ENCODE results near the gene FOXJ2.
"Not testable (repeated sequence)": the region's sequence is repeated elsewhere in the genome, so short reads cannot be mapped to it uniquely, and the experiment has no call there.

FOXJ2 gene

DNA sequence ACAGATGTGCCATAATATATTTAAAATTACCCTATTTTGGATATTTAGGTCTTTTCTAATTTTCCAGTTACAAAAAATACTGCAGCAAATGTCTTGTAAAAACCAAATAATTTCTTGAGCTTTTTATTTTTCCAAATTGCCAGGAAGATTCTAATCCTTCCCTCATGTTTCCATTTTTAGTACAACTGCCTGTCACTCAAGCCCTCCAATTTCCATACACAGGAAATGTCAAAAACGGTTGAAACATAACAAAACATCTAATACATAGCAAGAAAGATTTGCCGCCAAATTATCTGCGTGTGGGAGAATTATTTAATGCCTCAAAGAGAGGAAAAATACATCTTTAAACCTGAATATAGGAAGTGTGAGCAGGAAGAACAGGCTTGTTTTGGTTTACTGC, 2.3 kb upstream of the FOXJ2 start:
- DNase-seq (ENCODE audit: low spot score), result no peak

DNA sequence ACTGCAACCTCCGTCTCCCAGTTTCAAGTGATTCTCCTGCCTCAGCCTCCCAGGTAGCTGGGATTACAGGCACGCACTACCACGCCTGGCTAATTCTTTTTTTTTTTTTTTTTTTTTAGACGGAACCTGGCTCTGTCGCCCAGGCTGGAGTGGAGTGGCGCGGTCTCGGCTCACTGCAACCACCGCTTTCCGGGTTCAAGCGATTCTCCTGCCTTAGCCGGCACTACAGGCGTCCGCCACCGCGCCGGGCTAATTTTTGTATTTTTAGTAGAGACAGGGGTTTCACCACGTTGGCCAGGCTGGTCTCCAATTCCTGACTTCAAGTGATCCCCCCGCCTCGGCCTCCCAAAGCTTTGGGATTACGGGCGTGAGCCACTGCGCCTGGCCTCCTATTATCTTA, 1.5 kb upstream of the FOXJ2 start:
- DNase-seq (ENCODE audit: low spot score), result not testable (repeated sequence)

DNA sequence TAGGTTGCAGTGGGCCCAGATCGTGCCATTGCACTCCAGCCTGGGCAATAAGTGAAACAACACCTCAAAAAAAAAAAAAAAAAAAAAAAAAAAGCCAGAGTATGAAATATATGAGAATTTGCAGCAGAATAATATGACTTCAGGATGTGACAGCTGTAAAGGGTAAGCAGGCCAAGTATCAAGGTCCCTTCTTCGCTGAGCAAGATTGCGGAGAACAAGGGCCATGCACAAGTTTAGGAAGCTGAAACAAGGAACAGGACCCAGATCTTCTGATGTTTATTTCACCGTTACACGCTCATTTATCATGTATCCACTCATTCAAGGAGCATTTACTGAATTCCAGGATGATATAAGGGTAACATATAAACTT, 659 bp upstream of the FOXJ2 start:
- DNase-seq (ENCODE audit: low spot score), result no peak

DNA sequence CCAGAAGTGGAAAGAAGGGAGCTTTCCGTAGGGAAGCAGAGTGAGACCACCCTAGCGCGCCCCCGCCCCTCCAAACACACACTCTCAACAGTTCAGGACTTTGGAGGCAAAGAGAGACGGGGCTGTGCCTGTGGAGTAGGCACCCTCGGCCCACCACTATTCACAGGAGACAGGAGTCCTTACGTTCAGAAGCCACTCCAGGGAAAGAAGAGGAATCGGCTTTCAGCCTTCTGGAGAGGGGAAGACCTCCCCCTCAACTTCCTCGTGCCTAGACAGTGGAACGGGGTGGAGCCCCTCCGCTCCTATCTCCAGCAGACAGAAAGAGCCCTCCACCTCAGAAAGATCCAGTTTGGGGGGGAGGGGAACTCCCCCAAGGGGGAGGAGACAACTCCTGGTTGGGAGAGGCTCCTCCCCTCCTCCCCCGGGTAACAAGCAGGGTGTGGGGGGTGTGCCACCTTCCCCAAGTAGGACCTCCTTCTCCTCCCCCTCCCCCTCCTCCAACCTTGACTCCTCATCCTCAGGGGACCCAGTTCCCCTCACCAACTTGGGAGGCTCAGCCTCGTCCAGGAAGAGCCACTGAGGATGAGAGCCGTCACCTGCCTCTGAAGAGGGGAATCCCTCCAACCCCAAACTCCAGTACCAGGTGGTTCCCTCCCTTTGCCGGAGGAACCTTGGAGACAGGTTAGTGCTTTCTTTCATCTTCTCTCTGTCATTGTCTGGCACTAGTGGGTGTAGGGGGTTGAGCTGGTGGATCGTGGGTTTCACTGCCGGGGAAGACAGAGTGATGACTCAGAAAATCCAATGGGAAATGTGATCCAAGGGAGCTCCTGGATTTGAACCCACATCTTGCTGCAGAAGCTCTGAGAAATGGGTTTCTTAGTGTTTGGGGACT, 883 bp downstream of the FOXJ2 start:
- DNase-seq (ENCODE audit: low spot score), result peak; percentile 46

DNA sequence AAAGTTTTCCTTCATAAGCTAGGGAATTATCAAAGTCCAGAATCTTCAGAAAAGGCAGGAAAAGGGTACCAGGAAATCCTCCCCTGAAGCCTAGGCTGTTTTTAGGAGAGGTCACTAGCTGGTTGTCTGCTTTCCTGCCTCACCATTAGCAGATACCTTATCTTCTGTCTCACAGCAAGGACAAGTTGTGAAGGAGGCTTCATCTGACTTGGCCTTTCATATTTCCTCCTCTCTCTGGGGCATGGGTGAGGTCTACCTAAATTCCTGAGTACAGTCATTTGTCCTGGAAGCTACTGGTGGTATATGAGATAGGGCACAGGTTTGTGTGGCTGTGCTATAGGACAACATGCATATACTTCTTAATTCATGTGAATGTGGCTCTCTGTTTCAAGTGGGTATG, 2.3 kb downstream of the FOXJ2 start:
- no peak for DNase-seq (ENCODE audit: low spot score)

DNA sequence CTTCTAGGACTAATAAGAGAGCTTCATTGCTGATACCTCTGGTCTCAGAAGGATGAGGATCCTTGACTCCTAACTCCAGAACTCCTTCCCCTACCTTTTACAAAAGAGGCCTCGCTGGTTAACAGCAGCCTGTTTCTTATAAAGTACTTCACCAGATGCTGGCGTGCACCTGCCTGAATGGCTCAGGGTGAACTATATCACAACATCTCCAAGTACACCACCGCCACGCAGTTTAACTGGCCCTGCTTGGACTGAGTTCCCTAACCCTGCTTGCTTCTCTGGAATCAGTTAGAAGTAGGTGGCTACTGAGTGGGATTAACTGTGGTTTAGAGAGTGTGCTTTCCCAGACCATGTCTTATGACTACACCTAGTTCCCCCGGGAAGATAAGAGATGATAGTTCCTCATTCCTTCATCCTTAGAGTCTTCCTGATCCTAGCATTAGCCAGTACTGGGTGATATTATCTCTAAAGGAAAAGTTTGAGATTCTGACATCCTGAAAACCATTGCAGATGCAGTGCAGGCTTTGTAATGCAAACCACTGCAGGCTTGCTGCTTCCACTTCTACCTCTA, 3.0 kb downstream of the FOXJ2 start:
- DNase-seq (ENCODE audit: low spot score), result no peak

DNA sequence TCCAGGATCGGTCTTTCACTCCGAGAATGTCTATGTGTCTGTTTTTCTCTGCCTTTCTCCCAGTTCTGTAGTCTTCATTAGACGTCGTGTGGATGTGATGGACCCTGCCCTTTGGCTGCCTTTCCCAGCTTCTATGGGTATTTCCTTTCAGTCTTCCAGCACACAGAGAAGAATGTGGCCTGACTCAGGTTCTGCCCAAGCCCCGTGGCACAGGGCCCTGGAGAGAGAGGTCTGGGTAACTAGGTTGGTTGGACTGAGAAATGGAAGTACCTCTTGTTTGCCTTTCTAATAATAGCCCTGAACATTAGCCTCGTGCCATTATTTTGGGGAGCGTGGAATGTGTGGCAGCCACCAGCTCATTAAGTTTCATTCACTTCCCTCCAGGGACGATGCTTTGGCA, 3.8 kb downstream of the FOXJ2 start:
- DNase-seq (ENCODE audit: low spot score), result no peak

DNA sequence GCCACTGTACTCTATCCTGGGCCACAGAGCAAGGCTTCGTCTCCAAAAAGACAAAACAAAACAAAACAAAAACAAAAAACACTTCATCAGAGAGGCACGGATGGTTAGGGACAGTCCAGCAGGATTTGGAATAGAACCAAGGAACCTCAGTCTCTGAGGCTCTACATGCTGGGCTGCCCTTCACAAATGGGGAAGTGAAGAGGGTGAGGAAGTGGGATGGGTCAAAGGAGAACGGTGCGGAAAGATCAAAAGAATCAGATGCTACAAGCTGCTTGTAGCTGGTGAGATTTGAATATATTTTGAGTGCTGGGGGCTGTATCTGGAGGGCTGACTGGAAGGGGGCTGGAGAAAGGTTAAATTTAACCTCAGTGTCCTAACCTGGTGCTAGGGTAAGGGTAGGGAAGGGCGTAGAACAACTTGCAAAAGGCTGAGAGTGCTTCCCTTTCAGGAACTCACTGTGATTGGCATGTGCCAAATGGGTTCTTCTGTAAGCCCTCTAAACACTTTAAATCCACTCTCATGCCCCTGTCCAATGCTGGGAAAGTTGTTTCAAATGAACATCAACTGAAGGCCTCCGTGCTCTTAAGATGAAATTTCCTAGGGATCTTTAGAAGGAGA, 4.6 kb downstream of the FOXJ2 start:
- DNase-seq (ENCODE audit: low spot score), result no peak

DNA sequence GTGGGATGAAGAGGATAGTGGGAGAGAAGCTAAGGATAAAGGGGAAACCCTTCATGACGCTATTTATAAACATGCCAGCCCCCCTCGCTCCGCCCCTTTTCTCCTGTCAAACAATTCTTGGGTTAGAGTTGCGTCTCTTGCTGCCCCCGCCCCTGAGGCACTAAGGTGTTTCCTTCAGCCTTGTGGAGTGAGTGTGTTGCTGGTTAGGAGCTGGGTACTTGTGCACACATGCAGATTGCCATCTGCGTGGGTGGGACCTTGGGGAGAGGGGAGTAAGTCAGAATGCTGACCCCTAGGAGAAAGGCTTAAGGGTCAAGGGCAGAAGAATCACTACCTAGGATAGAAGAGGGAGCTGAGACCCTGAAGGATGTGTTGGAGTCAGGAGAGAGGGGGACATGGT, 5.4 kb downstream of the FOXJ2 start:
- DNase-seq (ENCODE audit: low spot score), result no peak

DNA sequence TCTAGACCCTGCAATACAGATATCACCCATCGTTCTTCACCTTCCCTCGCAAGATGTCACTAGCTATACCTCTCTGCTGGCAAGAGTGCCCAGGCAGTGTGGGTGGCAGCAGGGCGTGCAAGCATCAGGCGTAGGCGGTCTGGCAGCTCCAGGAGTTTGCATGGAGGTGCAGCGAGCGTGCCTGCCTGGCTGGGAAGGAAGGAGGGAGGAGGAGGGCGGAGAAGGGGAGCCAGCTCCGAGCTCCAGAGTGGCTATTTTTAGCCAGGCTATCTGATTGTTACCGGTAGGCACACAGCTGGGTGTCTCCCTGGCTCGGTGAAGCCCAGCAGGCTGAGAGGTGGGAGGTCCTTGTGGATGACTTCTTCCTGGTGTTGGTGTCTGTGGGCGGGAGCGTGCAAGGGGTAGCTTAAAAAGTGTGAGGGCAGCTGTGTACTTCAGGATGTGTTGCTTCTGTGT, 6.2 kb downstream of the FOXJ2 start:
- DNase-seq (ENCODE audit: low spot score), result peak; percentile 39

DNA sequence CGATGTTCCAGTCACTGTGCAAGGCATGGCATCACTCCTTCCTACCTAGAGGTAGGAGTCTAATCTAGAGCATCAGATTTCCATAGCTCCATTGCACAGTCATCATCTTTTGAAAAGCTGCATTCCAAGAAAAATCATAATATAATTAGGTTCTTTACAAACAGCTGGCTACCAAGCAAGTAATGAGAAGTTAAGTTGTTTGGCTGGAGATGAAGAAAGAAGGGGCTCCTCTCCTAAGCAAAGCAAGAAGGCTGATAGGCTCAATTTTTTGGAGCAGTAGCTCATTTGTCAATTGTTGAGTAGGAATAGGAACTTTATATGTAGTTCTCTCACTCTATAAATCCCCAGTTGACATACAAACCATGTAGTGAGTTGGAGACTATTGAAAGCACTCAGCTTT, 8.3 kb downstream of the FOXJ2 start:
- no peak for DNase-seq (ENCODE audit: low spot score)

DNA sequence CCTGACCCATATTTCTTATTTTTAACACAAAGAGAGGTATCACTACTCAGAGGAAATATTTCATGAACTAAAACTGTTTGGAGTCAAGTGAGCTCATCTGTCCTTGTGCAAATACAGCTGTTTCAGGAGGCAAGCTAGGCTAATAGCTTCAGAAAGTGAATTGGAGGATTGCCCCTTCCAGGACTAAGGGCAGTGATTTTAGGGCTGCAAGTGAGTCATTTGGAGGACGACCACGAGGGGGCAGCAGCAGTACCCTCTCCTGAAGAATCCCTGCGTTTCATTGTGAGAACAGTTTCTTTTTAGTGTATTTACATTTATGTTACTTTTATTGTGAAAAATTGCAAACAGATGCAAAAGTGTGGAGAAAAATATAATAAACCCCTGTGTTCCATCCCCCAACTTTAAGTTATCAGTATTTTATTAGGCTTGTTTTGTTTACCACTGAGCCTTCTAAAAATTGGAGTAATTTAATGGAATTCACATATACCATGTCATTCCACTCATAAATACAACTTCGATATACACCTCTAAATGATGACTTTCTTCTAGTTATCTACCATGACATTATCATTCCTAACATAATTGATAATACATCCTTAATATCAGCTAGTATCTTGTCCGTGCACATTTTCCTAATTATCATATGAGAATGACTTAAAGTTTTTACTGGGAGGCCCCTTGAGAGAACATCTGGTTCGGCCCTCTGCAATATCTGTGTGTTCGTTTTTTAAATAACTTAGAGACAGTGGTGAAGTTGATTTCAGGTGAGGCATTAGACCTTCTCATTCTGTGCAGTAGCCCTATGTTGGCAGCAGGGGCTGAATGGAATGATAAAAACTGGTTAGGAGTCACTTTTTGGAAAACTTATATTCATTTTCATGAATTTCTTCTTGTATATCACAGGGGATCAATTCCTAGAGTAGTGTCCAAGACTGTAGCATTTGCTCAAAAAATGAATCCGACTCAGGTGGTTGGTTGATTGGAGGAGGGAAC, 13.7 kb downstream of the FOXJ2 start:
- DNase-seq (ENCODE audit: low spot score), result peak; percentile 81

DNA sequence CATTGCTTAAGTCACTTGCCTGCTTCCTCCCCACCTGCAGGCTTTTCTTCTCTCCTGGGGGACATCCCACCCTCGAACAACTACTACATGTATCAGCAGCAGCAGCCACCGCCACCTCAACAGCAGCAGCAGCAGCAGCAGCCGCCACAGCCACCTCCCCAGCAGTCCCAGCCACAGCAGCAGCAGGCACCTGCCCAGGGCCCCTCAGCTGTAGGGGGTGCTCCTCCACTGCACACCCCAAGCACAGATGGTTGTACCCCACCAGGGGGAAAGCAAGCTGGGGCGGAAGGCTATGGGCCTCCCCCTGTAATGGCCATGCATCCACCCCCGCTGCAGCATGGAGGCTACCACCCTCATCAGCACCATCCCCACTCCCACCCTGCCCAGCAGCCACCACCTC, 15.3 kb downstream of the FOXJ2 start:
- no peak for DNase-seq (ENCODE audit: low spot score)

DNA sequence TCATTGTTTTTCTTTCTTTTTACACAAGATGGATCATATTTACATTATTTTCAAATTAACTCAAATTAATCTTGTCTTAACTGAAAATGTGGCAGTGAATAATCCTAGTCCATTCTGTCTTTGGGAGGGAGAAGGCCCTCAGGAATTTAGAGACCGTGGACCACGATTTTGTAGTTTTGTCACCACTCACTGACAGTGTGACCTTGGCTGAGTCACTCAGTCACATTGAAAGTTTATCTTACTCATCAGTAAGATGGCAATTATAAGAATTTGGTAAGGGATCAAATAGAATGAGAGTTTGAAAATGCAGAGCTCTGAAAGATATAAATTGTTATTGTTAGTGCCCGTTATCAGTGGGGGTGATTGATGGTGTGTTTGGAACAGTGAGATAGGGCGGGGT, 16.4 kb downstream of the FOXJ2 start:
- no peak for DNase-seq (ENCODE audit: low spot score)

DNA sequence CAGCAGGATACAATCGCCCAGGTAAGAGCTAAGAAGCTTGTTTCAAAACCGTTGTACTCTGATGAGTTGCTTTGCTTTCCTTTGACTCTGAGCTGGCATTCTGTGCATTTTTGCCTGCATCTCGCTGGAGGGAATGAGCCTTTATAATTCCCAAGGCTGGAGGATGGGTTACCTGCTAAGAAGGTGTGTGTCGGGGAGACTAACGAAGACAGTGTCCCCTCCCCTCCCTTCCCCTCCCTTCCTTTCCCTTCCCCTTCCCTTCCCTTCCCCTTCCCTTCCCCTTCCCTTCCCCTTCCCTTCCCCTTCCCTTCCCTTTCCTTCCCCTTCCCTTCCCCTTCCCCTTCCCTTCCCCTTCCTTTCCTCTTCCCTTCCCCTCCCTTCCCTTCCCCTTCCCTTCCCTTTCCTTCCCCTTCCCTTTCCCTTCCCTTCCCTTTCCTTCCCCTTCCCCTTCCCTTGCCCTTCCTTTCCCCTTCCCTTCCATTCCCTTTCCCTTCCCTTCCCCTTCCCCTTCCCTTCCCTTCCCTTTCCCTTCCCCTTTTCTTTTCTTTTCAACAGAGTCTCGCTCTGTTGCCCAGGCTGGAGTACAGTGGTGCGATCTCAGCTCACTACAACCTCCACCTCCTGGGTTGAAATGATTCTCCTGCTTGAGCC, 18.2 kb downstream of the FOXJ2 start:
- DNase-seq (ENCODE audit: low spot score), result no peak

DNA sequence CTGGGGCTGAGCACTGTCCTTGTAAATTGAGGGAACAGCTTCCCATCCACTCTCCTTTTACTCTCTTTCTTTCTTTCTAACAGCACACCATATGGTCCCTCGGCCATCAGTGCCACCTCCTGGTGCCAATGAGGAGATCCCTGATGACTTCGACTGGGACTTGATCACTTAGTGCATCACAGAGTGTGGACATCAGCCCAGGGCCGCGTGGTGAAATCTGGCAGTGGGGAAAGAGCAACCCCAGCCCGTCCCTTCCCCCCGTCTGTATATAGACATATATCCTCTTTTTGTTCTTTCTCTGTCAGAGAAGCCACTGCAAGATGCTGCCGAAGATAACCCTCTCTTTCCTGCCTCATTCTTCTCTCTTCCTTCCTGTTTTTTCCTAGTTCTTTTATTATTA, 20.2 kb downstream of the FOXJ2 start:
- no peak for DNase-seq (ENCODE audit: low spot score)

DNA sequence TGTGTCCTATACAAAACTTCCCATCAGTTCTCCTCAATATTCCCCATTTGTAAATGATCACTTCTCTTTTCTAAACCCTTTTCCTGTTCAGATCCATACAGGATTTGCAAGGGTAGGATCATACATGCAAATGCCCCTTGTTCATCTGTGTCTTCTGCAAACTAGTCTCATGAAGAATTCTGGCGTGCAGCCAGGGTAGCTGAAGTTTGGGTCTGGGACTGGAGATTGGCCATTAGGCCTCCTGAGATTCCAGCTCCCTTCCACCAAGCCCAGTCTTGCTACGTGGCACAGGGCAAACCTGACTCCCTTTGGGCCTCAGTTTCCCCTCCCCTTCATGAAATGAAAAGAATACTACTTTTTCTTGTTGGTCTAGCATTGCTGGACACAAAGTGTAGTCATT, 22.3 kb downstream of the FOXJ2 start:
- DNase-seq (ENCODE audit: low spot score), result no peak

DNA sequence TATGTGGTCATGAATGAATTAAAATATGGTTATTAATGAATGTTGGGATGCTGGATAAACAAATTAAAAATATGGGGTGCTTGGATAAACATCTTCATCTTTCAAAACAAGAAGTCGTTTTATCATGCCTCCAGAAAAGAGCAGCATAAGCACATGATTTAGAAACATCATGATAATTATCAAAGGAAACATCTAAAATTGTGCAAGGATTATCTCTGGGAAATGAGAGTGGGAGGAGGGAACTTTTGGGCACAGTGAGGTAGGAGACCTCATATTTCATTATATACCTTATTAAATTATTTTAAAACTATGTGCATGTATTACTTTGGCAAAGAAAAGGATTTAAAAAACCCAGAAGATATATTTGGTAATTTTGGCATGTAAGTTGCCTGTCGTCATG, 24.8 kb downstream of the FOXJ2 start:
- DNase-seq (ENCODE audit: low spot score), result no peak

DNA sequence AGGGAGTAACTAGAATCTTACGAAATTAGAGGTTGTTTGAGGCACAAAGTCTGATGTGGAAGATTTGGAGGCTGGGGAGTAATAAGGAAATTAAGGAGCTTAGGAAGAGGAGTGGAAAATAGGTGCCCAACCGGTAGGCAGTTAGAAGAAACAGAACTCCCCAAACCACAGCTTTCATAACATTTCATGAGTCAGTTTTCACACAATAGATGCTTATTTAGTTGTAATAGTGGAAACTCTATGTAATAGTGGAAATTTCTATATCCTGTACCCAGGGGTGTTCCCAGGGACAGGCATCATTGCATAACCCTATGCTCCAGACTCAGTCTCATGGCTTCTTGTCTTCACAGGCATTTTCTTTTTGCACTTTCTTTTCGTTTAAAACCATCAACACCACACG, 25.3 kb downstream of the FOXJ2 start:
- no peak for DNase-seq (ENCODE audit: low spot score)

DNA sequence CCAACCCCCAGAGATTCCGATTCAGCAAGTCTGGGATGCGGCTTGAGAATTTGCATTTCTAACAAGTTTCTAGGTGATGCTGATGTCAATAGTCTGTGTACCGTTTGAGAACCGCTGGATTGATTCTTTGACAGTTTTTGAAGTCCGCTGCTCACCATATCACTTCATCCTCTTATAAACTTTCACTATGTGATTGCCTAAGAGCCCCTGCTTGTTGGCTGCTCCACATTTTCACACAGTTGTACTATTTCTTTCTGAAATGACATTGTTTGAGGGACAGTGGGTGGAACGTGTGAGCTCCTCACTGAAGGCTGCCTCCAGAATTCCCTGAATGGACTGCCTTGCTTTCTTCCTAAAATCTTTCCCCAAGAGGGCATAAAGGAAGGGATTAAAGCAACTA, 26.0 kb downstream of the FOXJ2 start:
- no peak for DNase-seq (ENCODE audit: low spot score)

DNA sequence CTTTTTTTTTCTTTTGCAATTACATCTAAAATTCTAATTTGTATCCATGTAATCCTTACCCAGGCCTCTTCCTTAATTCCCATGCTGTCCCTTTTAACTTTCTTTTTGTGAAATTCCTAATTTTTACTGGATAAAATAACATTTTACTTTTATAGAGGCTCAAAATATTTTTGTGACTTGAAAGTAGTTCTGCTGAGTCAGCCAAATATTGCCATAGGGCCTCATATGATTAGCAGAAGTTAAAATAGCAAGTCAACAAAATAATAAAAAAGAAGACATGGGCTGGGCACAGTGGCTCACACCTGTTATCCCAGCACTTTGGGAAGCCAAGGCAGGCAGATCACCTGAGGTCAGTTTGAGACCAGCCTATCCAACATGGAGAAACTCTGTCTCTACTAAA, 31.6 kb downstream of the FOXJ2 start:
- no peak for DNase-seq (ENCODE audit: low spot score)

All from D341Med (cell line).